Activated naive CD8-positive, alpha-beta T cell (primary cell): ENCODE measurements around the gene IFT80.

Experiments used
- H3K27ac Mint-ChIP-seq: one replicate; pipeline ENCODE4 v1.8.0; 2021; ENCODE audit warnings: mixed read lengths
- H3K27me3 Mint-ChIP-seq: one replicate; pipeline ENCODE4 v1.8.0; 2021; ENCODE audit warnings: mixed read lengths
- H3K36me3 Mint-ChIP-seq: one replicate; pipeline ENCODE4 v1.8.0; 2021; ENCODE audit warnings: mixed read lengths
- H3K4me1 Mint-ChIP-seq: one replicate; pipeline ENCODE4 v1.8.0; 2021; ENCODE audit warnings: low read depth, mixed read lengths
- H3K4me3 Mint-ChIP-seq: one replicate; pipeline ENCODE4 v1.8.0; 2021; ENCODE audit warnings: mild to moderate bottlenecking, mixed read lengths
- H3K9me3 Mint-ChIP-seq: one replicate; pipeline ENCODE4 v1.8.0; 2021; ENCODE audit warnings: low read depth, mixed read lengths

The IFT80 gene

DNA sequence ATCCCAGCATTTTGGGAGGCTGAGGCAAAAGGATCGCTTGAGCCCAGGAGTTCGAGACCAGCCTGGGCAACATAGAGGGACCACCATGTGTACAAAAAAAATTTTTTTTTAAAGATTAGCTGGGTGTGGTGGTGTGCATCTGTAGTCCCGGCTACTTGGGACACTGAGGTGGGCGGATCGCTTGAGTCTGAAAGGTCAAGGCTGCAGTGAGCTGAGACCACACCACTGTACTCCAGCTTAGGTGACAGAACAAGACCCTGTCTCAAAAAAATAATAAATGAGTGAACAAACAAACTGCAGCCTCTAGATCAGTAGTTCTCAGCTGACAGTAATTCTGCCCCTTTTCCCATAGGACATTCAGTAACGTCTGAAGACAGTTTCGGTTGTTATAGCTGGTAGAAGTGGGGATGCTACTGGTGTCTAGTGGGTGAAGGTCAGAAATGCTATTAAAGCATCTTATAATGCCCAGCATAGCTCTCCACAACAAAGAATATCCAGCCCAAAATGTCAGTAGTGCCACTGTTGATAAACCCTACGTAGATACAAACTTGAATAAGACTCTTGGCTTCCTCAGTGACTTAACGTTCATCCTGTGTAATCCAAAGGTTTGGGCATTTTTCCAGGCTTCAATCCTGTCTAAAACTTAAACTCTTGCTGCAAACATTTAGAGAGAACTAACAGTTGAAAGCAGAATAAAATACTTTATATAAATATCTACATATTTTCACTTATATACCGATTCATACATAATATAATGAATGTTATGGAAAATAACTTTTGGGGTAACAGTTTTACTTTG lies 11.0 kb upstream of the IFT80 start:
- Mint-ChIP-seq H3K27ac (no peak overlapping the region), H3K36me3 (peaks cover 4% of the 10 kb centered on the region)

GRCh38 chr3:160403796-160404470 lies 4.9 kb upstream of the IFT80 start:
- Mint-ChIP-seq H3K9me3 (no peaks in the 10 kb centered on the region), H3K36me3 (peaks cover 24% of the 10 kb centered on the region), H3K27ac (no peak overlapping the region), H3K27me3 (peaks cover 10% of the 10 kb centered on the region), H3K4me3 (peak overlapping the region; percentile 93), H3K4me1 (peaks cover 36% of the 10 kb centered on the region)

More for the DNA sequence above, 11.0 kb upstream of the IFT80 start:
- Mint-ChIP-seq H3K4me1 (peaks cover 3% of the 10 kb centered on the region), H3K9me3 (no peaks in the 10 kb centered on the region), H3K4me3 (no peak overlapping the region), H3K27me3 (no peaks in the 10 kb centered on the region)

GRCh38 chr3:160403028-160403545 lies 4.1 kb upstream of the IFT80 start:
- H3K27me3 Mint-ChIP-seq: peaks cover 10% of the 10 kb centered on the region
- H3K27ac Mint-ChIP-seq: no peak overlapping the region
- no peaks in the 10 kb centered on the region for H3K9me3 Mint-ChIP-seq
- H3K36me3 Mint-ChIP-seq: peaks cover 22% of the 10 kb centered on the region
- H3K4me1 Mint-ChIP-seq: peaks cover 43% of the 10 kb centered on the region
- peak overlapping the region; percentile 93 for H3K4me3 Mint-ChIP-seq

DNA sequence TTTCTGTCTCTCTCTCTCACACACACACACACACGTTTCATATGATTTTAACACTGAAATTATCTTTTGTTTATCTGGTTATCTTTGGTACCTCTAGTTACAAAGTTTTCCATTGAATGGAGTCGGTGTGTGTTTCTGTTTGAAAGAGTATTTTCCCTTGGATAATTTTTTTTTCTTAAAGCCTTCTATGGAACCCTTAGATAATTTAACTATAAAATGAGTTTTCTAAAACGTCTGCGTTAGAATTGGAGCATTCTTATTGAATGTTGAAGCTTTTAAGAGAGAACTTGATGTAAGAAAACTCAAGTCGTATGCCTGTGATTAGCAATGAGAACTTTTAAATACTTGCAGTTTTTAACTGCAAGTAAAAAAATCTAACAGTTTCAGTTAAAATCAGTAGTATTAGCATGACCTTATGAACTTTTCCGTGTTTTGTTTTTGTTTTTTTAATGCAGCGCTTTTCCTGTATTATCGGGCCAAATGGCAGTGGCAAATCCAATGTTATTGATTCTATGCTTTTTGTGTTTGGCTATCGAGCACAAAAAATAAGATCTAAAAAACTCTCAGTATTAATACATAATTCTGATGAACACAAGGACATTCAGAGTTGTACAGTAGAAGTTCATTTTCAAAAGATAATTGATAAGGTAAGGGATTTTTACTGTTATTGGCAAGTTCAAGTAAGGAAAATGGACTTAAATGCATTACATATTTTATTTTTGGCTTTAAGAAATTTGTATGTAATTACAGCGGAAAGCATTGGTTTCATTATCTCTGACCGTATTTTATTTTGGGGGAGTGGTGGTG lies 3.4 kb upstream of the IFT80 start:
- H3K9me3 Mint-ChIP-seq: no peaks in the 10 kb centered on the region
- H3K4me3 Mint-ChIP-seq: peak overlapping the region; percentile 93
- H3K27ac Mint-ChIP-seq: peak overlapping the region; percentile 28
- peaks cover 10% of the 10 kb centered on the region for H3K27me3 Mint-ChIP-seq
- peaks cover 22% of the 10 kb centered on the region for H3K36me3 Mint-ChIP-seq
- peaks cover 43% of the 10 kb centered on the region for H3K4me1 Mint-ChIP-seq

DNA sequence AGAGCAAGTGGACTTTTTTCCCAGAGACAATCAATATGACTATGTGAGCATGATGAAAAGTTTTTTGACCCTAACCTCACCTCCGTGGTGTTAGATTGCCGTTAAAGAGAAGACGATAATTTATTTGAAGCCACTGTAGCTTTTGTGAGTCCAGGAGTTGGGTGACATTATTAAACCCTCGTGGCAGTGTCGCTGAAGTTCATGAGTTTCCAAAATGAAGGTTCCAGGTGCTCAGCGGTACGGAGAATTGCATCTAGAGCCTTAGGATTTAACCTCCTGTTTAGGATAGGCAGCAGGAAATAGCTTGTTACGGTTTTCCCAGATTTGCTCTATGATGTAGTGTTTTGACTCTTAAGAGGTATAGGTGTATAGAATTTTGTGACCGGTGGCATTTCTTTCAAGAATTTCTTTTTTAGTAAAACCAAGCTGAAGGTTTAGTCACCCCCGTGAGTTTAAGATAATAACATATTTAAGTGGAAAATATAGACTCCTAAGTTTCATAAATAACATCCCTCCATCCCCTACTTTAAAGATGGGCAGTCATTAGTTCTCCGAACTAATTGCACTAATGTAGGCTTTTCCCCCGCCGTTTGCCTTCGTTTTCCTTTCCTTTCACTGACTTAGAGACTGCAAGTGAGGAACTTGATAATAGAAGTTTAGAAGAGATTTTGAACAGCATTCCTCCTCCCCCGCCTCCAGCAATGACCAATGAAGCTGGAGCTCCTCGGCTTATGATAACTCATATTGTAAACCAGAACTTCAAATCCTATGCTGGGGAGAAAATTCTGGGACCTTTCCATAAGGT lies 2.5 kb upstream of the IFT80 start:
- Mint-ChIP-seq H3K27ac (peak overlapping the region; percentile 78), H3K36me3 (peaks cover 22% of the 10 kb centered on the region)

DNA sequence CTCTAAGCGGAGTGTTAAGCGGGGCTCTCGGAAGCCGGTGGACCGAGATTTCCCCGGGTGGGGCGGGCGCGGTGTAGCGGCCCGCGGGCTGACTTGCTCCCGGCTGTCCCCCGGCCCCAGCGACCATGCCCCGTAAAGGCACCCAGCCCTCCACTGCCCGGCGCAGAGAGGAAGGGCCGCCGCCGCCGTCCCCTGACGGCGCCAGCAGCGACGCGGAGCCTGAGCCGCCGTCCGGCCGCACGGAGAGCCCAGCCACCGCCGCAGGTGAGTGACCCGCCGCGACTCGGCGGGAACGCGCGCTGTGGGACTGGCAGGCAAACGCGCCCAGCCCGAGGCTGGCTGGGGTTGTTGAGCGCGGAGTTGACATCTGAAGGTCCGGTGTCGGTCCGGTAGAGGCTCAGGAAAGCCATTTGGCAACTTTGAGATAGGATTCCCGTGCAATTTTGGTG lies 1.7 kb upstream of the IFT80 start:
- peaks cover 10% of the 10 kb centered on the region for H3K27me3 Mint-ChIP-seq
- no peaks in the 10 kb centered on the region for H3K9me3 Mint-ChIP-seq
- H3K4me3 Mint-ChIP-seq: peak overlapping the region; percentile 98
- H3K27ac Mint-ChIP-seq: peak overlapping the region; percentile 18
- peaks cover 22% of the 10 kb centered on the region for H3K36me3 Mint-ChIP-seq
- peaks cover 54% of the 10 kb centered on the region for H3K4me1 Mint-ChIP-seq

More for the DNA sequence above, 2.5 kb upstream of the IFT80 start:
- Mint-ChIP-seq H3K4me3 (peak overlapping the region; percentile 93), H3K27me3 (peaks cover 10% of the 10 kb centered on the region), H3K9me3 (no peaks in the 10 kb centered on the region), H3K4me1 (peaks cover 52% of the 10 kb centered on the region)

- H3K36me3 Mint-ChIP-seq: peaks cover 22% of the 10 kb centered on the region
- H3K4me1 Mint-ChIP-seq: peaks cover 54% of the 10 kb centered on the region
- peaks cover 10% of the 10 kb centered on the region for H3K27me3 Mint-ChIP-seq
- peak overlapping the region; percentile 97 for H3K27ac Mint-ChIP-seq
- peak overlapping the region; percentile 98 for H3K4me3 Mint-ChIP-seq
- H3K9me3 Mint-ChIP-seq: no peaks in the 10 kb centered on the region
Measured at GRCh38 chr3:160400030-160400701, 1.1 kb upstream of the IFT80 start.

GRCh38 chr3:160398820-160399124 lies 253 bp downstream of the IFT80 start:
- Mint-ChIP-seq H3K27me3 (peaks cover 10% of the 10 kb centered on the region), H3K27ac (peak overlapping the region; percentile 97), H3K36me3 (peaks cover 15% of the 10 kb centered on the region), H3K9me3 (no peaks in the 10 kb centered on the region), H3K4me3 (peak overlapping the region; percentile 98), H3K4me1 (peaks cover 47% of the 10 kb centered on the region)

- no peaks in the 10 kb centered on the region for H3K27me3 Mint-ChIP-seq
- H3K27ac Mint-ChIP-seq: peak overlapping the region; percentile 10
- H3K36me3 Mint-ChIP-seq: peaks cover 2% of the 10 kb centered on the region
- H3K9me3 Mint-ChIP-seq: no peaks in the 10 kb centered on the region
- no peak overlapping the region for H3K4me3 Mint-ChIP-seq
- H3K4me1 Mint-ChIP-seq: peaks cover 29% of the 10 kb centered on the region
Measured at GRCh38 chr3:160395297-160395696, 3.7 kb downstream of the IFT80 start.

DNA sequence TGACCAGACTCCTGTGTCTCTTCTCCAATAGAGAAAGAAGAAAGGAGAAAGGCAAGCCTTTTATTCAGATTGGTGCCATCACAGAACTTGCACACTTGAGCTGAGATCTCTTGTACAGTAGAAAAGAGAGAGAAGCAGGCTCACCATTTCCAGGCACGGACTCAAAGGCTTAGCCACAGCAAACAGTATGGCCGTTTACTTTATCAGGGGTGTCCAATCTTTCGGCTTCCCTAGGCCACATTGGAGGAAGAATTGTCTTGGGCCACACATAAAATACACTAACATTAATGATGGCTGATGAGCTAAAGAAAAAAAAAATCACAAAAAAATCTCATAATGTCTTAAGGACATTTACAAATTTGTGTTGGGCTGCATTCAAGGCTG lies 5.0 kb downstream of the IFT80 start:
- Mint-ChIP-seq H3K9me3 (no peaks in the 10 kb centered on the region), H3K27ac (no peak overlapping the region), H3K27me3 (no peaks in the 10 kb centered on the region), H3K4me3 (no peak overlapping the region), H3K4me1 (peaks cover 29% of the 10 kb centered on the region), H3K36me3 (peaks cover 2% of the 10 kb centered on the region)

DNA sequence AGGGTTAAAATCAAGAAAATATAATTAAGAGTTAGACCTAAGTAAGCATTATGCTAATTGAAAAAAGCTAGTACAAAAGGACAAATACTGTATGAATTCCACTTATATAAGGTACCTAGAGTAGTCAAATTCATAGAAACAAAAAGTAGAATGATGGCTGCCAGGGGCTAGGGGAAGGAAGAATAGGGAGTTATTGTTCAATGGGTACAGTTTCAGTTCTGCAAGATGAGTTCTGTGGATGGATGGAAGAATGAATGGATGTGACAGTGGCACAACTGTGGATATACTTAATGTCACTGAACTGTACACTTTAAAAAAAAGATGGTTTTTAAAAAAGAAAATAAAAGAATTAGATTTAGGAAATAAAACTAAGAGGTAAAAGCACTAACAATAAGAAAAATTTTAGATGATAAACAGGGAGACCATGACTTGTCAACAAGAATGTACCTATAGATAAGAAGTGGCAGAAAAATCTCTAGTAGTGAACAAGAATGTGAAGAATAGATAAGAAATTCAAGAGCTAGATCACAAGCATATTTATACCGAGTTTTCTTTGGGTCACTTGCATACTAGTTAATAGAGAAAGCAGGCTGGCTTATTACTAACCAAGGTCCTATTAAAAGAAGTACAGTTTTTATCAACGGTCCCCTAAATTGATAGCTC lies 5.5 kb downstream of the IFT80 start:
- H3K27ac Mint-ChIP-seq: no peak overlapping the region
- H3K27me3 Mint-ChIP-seq: no peaks in the 10 kb centered on the region
- peaks cover 2% of the 10 kb centered on the region for H3K36me3 Mint-ChIP-seq
- no peaks in the 10 kb centered on the region for H3K9me3 Mint-ChIP-seq
- H3K4me3 Mint-ChIP-seq: no peak overlapping the region
- H3K4me1 Mint-ChIP-seq: peaks cover 24% of the 10 kb centered on the region

DNA sequence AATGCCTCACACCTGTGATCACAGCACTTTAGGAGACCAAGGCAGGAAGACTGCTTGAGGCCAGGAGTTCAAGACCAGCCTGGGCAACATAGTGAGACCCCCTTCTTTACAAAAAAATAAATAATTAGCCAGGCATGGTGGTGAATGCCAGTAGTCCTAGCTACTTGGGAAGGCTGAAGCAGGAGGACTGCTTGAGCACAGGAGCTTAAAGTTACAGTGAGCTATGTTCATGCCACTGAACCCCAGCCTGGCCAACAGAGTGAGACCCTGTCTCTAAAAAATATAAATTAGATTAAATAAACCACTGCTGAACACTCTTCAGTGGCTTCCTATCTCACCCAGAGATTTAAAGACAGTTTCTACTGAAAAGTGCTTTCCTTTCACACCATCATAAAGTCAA lies 6.2 kb downstream of the IFT80 start:
- no peaks in the 10 kb centered on the region for H3K27me3 Mint-ChIP-seq
- H3K36me3 Mint-ChIP-seq: peaks cover 4% of the 10 kb centered on the region
- no peaks in the 10 kb centered on the region for H3K9me3 Mint-ChIP-seq
- peaks cover 19% of the 10 kb centered on the region for H3K4me1 Mint-ChIP-seq
- H3K4me3 Mint-ChIP-seq: no peak overlapping the region
- no peak overlapping the region for H3K27ac Mint-ChIP-seq

DNA sequence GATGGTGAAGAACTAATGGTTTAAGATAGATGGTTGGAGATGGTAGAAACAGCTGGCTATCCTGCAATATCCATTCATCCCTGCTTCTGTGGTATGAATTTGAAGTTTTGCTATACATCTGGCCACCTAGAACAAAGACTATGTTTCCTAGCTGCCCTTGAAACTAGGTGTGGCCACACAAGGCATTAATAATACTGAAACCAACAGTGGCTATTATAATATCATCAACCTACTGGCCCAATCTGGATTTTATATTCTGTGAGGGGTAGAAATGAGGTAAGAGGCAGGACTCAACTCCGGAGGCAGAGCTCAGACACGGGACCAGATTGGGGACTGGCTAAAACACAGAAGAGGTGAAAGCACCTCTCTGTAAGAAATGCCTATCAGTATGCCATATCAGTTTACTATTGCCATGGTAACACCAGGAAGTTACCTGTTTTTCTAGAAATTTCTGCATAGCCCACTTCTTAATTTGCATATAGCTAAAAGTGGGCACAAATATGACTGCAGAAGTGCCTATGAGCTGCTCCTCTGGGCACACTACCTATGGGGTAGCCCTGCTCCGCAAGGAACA lies 8.4 kb downstream of the IFT80 start:
- H3K36me3 Mint-ChIP-seq: peaks cover 10% of the 10 kb centered on the region
- no peaks in the 10 kb centered on the region for H3K27me3 Mint-ChIP-seq
- H3K9me3 Mint-ChIP-seq: no peaks in the 10 kb centered on the region
- H3K27ac Mint-ChIP-seq: no peak overlapping the region
- no peak overlapping the region for H3K4me3 Mint-ChIP-seq
- peaks cover 11% of the 10 kb centered on the region for H3K4me1 Mint-ChIP-seq
